Measurements from ENCODE around the gene TUB.

TUB gene

GRCh38 chr11:8047382-8047781 lies 33.6 kb upstream of the TUB start:
- DNase-seq (ENCODE audit: low spot score) = no peak

- DNase-seq (ENCODE audit: low spot score) = no peak
Measured at GRCh38 chr11:8049084-8049483, 31.9 kb upstream of the TUB start.

DNA sequence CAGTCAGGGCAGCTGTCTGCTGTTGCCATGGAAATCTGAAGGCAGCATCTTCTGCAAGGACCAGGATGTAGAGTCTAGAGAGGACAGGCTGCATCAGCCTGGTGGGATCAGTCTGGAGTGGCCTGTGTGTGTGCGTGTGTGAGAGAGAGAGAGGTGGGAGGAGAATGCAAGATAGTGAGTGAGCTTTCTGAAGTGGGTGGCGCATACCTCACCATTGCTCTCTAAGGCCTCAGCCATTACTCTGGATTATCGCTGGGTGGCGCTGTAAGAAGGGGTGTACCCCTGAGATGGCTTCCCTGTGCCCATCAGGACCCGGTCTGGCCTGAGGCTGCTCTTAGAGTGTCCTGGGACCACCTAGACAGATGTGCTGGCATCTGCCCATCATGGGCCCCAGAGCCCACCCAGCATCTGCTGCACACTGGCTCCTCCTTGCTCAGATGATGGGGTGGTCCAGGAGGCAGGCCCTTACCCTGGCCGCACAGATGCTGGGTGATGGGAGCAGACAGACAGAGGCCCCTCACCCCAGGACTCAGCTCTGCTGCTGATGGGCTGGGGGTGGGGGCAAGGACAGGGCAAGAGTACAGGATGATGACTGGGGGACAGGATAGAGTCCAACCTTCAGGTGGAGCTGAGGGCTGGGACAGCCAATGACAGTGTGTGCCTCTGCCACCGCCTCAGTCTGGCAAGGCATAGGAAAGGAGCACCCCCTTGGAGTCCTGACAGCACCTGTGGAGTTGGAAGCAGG lies 25.7 kb upstream of the TUB start:
- no peak for DNase-seq (ENCODE audit: low spot score)

DNA sequence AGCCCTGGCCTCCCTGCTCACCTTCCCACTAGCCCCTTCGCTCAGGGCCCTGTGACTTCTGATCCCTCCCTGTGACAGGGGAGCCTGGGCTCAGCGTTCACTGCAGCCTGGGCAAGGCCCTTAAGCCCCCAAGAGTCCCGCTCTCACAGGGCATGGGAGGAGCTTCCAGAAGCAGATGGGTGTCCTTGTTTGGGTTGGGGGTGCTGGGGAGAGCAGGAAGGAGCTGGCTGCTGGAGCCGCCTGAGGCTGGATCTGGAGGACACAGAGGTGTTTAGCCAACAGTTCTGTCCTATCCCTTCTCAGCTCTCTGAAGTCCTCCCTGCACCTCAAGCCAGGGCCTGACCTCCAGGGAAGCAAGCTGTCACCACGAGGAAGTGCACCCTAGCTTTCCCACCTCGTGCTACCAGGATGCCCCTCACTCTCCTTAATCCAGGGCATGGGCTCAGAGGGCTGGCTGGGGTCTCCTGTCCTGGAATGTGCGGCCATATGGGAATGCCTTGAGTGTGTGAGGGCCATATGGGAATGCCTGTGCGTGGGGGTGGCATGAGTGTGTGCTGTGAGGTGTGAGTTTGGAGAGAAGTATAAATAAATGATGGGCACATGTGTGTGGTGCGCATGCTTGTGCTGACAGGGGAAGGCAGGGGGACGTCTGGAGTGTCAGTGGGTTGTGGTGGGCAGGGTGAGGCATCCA lies 25.0 kb upstream of the TUB start:
- no peak for DNase-seq (ENCODE audit: low spot score)

- no peak for DNase-seq (ENCODE audit: low spot score)
Measured at GRCh38 chr11:8056810-8057463, 24.1 kb upstream of the TUB start.

- no peak for DNase-seq (ENCODE audit: low spot score)
Measured at GRCh38 chr11:8058216-8058615, 22.8 kb upstream of the TUB start.

DNA sequence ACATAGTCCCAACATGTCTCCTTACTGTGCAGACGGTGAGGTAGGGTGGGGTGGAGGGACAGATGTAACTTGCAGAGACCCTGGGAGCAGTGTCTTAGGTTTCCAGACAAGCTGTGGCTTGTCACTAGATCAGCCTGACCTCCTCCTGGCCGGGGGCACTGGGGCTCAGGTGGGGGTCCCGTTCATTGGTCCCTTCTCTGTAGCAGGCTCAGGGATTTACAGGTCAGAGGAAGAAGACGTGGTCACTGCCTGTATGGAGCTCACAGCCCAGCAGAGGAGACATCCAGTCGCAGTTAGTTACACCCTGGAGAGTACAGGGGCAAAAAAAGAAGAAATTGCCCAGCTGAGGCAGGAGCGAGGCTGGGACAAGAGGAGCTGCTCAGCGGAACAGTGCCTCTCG lies 22.0 kb upstream of the TUB start:
- no peak for DNase-seq (ENCODE audit: low spot score)

- no peak for DNase-seq (ENCODE audit: low spot score)
Measured at GRCh38 chr11:8059571-8060011, 21.4 kb upstream of the TUB start.

DNA sequence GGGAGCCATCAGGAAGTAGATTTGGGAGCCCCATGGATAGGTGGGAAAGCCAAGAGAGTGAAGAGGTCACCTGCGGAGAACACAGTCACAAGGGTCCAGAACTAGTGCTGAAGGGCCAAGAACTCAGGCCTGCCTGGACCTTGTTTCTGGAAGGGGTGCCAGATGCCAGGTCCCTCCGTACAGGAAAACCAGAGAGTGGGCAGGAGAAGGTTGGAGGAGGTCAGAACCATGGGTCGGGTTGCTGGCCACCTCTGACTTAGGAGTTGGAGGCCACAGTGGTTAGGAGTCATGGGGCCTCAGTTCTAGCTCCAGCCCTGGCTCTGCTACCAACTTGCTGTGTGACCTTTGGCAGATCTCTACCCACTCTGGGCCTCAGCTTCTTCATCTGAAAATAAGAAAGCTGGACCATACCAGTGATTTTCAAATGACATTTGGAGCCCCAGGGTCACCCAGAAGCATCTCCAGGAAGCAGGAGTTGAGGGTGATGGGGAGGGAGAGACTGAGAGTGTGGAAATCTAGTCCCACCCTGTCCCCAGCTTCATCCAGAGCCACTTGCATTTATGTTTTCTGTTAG lies 20.8 kb upstream of the TUB start:
- DNase-seq (ENCODE audit: low spot score) = no peak

- no peak for DNase-seq (ENCODE audit: low spot score)
Measured at GRCh38 chr11:8060801-8061554, 20.0 kb upstream of the TUB start.

DNA sequence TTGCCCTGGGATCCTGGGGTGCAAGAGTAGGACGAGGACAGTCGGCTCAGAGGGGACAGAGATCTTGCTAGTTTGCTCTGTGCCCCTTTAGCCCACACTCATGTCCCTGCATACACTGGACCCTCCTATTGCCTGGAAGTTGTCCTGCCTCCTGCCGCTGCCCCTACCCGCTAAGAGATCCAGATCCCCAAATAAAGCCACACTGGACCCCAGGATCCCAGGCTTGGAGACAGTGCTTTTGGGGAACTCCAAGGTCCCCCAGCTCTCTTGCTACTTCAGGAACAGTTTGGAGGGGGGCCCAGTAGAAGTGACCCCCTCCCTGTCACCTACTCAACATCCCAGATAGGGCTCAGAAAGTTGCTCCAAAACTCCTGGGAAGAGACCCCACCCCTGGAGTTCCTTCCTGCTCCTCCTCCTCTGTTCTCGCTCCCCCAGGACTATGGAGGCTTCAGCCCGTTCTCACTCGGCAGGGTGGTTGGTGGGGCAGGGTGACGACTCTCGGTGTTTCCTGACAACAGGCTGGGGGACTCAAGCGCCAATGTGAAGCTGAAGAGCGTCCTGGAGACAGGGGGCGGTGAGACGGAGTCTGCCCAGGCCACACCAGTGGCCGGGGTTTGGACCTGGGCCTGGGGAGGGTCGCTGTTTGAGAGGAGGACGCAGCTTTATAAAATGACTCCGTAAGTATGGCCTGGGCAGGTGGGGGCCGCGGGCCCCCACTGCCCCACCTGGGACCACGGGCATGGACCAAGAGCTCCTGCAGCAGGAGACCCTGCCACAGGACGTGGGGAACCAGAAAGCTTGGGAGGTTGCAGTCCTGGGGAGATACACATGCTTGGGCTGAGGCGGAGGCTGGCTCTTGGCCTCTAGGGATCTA lies 19.2 kb upstream of the TUB start:
- no peak for DNase-seq (ENCODE audit: low spot score)

GRCh38 chr11:8062781-8063257 lies 18.2 kb upstream of the TUB start:
- DNase-seq (ENCODE audit: low spot score) = no peak

- DNase-seq (ENCODE audit: low spot score) = no peak
Measured at GRCh38 chr11:8063324-8063723, 17.7 kb upstream of the TUB start.

DNA sequence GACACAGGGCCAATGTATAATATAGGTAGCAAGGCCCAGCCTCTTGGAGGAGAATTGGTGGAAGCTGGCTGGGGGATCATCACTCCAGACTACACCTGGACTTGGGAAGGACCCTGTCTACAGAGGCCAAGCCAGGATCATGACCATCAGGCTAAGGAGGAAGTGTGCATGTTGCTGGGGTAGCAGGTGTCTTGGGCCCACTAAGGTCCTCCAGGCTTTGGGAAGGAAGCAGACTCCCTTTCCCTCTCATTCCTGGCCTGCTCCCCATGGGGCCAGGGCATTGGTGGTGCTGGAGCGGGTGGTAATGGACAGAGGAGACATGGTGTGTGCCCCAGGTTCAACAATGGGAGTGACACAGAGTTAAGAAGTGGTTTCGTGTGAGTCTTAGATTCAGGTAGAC lies 16.0 kb upstream of the TUB start:
- no peak for DNase-seq (ENCODE audit: low spot score)

- no peak for DNase-seq (ENCODE audit: low spot score)
Measured at GRCh38 chr11:8066036-8066910, 14.7 kb upstream of the TUB start.

DNA sequence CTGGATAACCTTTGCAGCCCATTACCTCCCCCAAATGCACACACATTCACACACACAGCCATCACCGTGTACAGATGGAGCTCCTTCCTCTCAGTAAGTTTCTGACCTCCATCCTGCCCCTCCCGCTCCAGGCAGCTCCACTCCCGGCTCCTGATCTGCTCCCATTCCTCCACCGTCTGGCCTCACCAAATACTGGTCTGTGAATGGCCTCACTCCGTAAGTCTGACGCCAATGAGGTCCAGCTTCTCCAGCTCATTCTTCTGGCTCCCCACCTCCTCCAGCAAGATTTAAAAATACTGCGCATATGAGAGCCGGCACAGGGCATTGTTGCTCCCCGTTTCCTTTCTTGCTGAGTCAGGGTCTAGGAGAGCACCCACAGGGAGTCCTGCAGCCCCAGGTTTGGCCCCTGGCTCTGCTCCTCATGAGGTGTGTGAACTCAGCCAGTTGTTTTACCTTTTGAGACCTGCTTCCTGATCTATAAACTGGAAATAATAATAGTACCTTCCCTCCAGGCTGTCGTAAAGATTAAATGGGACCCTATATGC lies 14.0 kb upstream of the TUB start:
- no peak for DNase-seq (ENCODE audit: low spot score)

GRCh38 chr11:8067567-8067928 lies 13.5 kb upstream of the TUB start:
- DNase-seq (ENCODE audit: low spot score) = no peak

DNA sequence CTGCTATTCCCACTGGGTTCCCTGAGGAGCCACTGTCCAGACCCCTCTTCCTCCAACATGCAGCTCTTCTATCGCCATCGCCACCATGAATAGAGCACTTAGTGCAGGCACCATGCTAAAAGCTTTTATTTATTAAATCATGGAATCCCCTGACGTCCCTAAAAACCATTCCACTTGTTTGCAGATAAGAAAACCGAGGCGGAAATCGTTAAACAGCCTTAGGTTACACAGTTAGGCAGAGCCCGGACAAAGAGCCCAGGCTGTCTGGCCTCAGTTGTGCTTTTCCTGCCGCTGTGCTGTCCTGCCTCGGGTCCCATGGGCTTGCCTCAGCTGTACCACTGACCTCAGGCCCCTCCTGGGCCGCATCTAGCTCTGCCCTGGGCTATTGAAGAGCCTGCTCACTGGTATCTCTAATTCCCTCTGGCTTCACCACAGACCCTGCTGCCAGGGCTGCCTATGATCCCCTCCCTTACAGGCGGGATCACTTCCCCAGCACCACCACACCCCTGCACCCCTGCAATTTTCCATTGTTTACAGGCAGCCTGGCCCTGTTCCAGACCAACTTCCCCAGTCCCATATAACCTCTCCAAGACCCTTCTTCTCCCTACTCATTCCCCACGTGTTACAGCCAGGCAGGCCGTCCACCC lies 13.0 kb upstream of the TUB start:
- no peak for DNase-seq (ENCODE audit: low spot score)

DNA sequence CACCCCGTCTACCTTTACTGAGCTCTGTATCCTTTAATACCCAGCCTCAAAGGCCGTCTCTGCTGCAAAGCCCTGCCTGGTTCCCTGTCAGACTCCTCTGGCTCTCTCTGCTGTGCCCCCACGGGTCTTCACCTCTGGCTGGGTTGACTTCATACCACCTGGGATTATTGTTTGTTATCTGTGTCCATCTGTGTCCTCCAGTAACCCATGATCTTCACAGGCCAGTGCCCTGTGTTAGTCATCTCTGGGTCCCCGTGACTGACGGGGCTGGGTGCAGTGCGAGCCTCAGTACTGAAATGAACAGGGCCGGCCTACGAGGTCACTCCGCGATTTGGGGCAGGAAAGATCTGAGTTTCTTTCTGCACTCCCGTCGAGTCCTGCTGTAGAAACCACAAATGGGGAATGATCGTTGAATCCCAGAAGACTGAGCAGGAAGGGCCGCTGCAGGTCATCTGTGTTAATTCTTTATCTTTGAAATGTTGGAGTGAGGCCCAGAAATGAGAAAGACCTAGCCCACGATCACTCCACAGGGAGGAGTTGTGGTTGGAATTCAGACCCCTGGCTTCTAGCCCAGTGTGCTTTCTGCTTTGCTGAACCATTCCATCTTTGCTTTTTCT lies 12.3 kb upstream of the TUB start:
- no peak for DNase-seq (ENCODE audit: low spot score)
